Endothelial cell of umbilical vein (primary cell): ENCODE results near the gene PTPRK. TPM values are rescaled to one million over a fixed set of nuclear protein-coding genes. Genes with fewer than 3 reads are reported as not detected.

Experiments
- BruUV-seq: library from RNA; stranded (reverse); fragments of 400-500 nt; replicated peaks from 2 replicates; lab custom pipeline; 2021; lab: Mats Ljungman, UMichigan
- CTCF ChIA-PET: fragments of 300-600, 350-600 bp; sonication (Branson Sonifier 250); formaldehyde crosslinking; loops from one replicate; lab custom pipeline; 2021; ENCODE audit warnings: antibody characterized with exemption, inconsistent platforms; lab: Charles Lee
- POLR2A ChIA-PET: fragments of 300-600, 350-600 bp; sonication (Branson Sonifier 250); formaldehyde crosslinking; loops from one replicate; lab custom pipeline; 2021; ENCODE audit warnings: antibody characterized with exemption, inconsistent platforms; lab: Charles Lee
- DNase-seq: peaks from one replicate; pipeline ENCODE4 v3.0.0-alpha.2; 2011; ENCODE audit warnings: low read depth, low spot score
- FAIRE-seq: peaks from 2 replicates; lab custom pipeline; 2011; peaks lifted over from hg19 to GRCh38; lab: Jason Lieb, UNC
- H2AFZ ChIP-seq: 2 replicates; pipeline ENCODE4 v1.6.0; 2012; ENCODE audit warnings: low read depth, low read length, control low read depth, inconsistent platforms
- H3K27ac ChIP-seq: 2 replicates; pipeline ENCODE4 v1.5.1; 2011; ENCODE audit warnings: low read depth, mild to moderate bottlenecking, control low read depth, low read length, moderate library complexity; ENCODE audit not compliant: insufficient read depth
- H3K27me3 ChIP-seq, 2 experiments: 2 replicates each; pipeline versions ENCODE4 v1.6.0 to v1.6.1; 2011; ENCODE audit warnings: low read length in 2 of 2, mixed read lengths in 1 of 2; ENCODE audit not compliant: control insufficient read depth in 2 of 2, insufficient read depth in 2 of 2
- H3K36me3 ChIP-seq, 2 experiments: 2 replicates in 1 of 2; 3 replicates in 1 of 2; pipeline ENCODE4 v1.5.1; 2011; ENCODE audit warnings: low read length in 2 of 2, mild to moderate bottlenecking in 1 of 2, moderate library complexity in 1 of 2; ENCODE audit not compliant: control insufficient read depth in 2 of 2, insufficient read depth in 2 of 2; ENCODE audit errors: extremely low read depth in 1 of 2
- H3K4me1 ChIP-seq: 3 replicates; pipeline ENCODE4 v1.5.1; 2011; ENCODE audit warnings: mild to moderate bottlenecking, low read length; ENCODE audit not compliant: control insufficient read depth, insufficient read depth; ENCODE audit errors: extremely low read depth
- H3K4me2 ChIP-seq: 2 replicates; pipeline ENCODE4 v1.6.1; 2011; ENCODE audit warnings: low read length, control low read depth, mixed read lengths; ENCODE audit not compliant: insufficient read depth
- H3K4me3 ChIP-seq, 3 experiments: fragments of 200-600 bp in 1 of 3; sonication (generic), shearing (Covaris generic) in 1 of 3; replicated peaks in 1 of 3; 2 replicates each; pipeline ENCODE4 v1.5.1; 2011 to 2016; ENCODE audit warnings: control low read depth in 3 of 3, low read length in 3 of 3, mild to moderate bottlenecking in 2 of 3, inconsistent platforms in 1 of 3, low read depth in 1 of 3, moderate library complexity in 1 of 3; ENCODE audit not compliant: insufficient read depth in 1 of 3
- H3K79me2 ChIP-seq: 2 replicates; pipeline ENCODE4 v1.6.0; 2012; ENCODE audit warnings: low read length, inconsistent platforms; ENCODE audit not compliant: control insufficient read depth, insufficient read depth
- H3K9ac ChIP-seq: replicated peaks from 2 replicates; pipeline ENCODE3; 2011; ENCODE audit warnings: low read length, control low read depth; ENCODE audit not compliant: insufficient read depth; ENCODE audit errors: extremely low read depth
- H3K9me1 ChIP-seq: replicated peaks from 3 replicates; pipeline ENCODE4 v1.6.0; 2011; ENCODE audit warnings: mild to moderate bottlenecking, low read length; ENCODE audit not compliant: control insufficient read depth, insufficient read depth; ENCODE audit errors: extremely low read depth
- H3K9me3 ChIP-seq: replicated peaks from 2 replicates; pipeline ENCODE4 v1.5.1; 2012; ENCODE audit warnings: low read length, inconsistent platforms; ENCODE audit not compliant: control insufficient read depth, insufficient read depth
- H4K20me1 ChIP-seq: replicated peaks from 2 replicates; pipeline ENCODE3; 2011; ENCODE audit warnings: mild to moderate bottlenecking, low read length; ENCODE audit not compliant: control insufficient read depth, insufficient read depth; ENCODE audit errors: extremely low read depth
- EZH2 ChIP-seq: IDR thresholded peaks from 2 replicates; pipeline ENCODE4 v1.6.1; 2012; ENCODE audit warnings: borderline replicate concordance, low read depth, mild to moderate bottlenecking, moderate library complexity, low read length, inconsistent platforms; ENCODE audit not compliant: severe bottlenecking
- FOS ChIP-seq: IDR thresholded peaks from 2 replicates; pipeline ENCODE4 v1.6.1; 2011; ENCODE audit warnings: mild to moderate bottlenecking, low read length, moderate library complexity, borderline replicate concordance; ENCODE audit not compliant: insufficient read depth
- GATA2 ChIP-seq: IDR thresholded peaks from 2 replicates; pipeline ENCODE4 v1.7.0; 2011; ENCODE audit warnings: low read depth, mild to moderate bottlenecking, moderate library complexity, mixed read lengths, low read length; ENCODE audit not compliant: insufficient read length, insufficient read depth
- JUN ChIP-seq: IDR thresholded peaks from 2 replicates; pipeline ENCODE4 v1.6.1; 2011; ENCODE audit warnings: borderline replicate concordance, low read depth; ENCODE audit not compliant: insufficient read length, insufficient read depth
- MYC ChIP-seq: IDR thresholded peaks from one replicate; pipeline ENCODE4 v1.6.1; 2011; ENCODE audit warnings: mild to moderate bottlenecking, low read depth, low read length
- POLR2A ChIP-seq: IDR thresholded peaks from 2 replicates; pipeline ENCODE4 v1.6.1; 2012; ENCODE audit warnings: low read depth, mild to moderate bottlenecking, control low read depth, low read length
- POLR2AphosphoS5 ChIP-seq: IDR thresholded peaks from 2 replicates; pipeline ENCODE4 v1.6.1; 2012; ENCODE audit warnings: low read depth, mild to moderate bottlenecking, control low read depth, low read length, moderate library complexity; ENCODE audit not compliant: insufficient read depth
- dilution Hi-C: fragments of 300-500 bp; cut with MboI; formaldehyde crosslinking; loops from one replicate; pipeline ENCODE4 v1.15.0; 2019; ENCODE audit warnings: low sequenced_read_pairs; ENCODE audit not compliant: extremely low pct_ligation_motif_present
- intact Hi-C: fragments of 100-400 bp; cut with micrococcal nuclease; formaldehyde crosslinking; loops from one replicate; pipeline ENCODE4 v1.10.0; 2022
- polyA plus RNA-seq, 4 experiments: library from polyadenylated mRNA; depleted of rRNA in 3 of 4; stranded (reverse) in 3 of 4; unstranded in 1 of 4; fragments of >200 nt; gene quantifications; 2 replicates each; pipeline versions ENCODE4 v1.2.1 to v1.2.3, GENCODE V29; 2011 to 2012; ENCODE audit warnings: missing spikeins in 1 of 4
- total RNA-seq: library from RNA; stranded (reverse); gene quantifications from 2 replicates; pipeline ENCODE4 v1.2.3, GENCODE V29; 2021
- TF ChIP-seq, protein P1 (sequence below): IDR thresholded peaks from 2 replicates; pipeline ENCODE4 v1.6.1; 2011; ENCODE audit not compliant: insufficient read depth, insufficient read length
- TF ChIP-seq, protein P2 (sequence below), 2 donors: IDR thresholded peaks; 1 replicate in 1 of 2; 2 replicates in 1 of 2; pipeline ENCODE4 v1.5.1; 2011; ENCODE audit warnings: low read length in 2 of 2, mild to moderate bottlenecking in 2 of 2, moderate library complexity in 2 of 2, control low read depth in 1 of 2, inconsistent platforms in 1 of 2, low read depth in 1 of 2; ENCODE audit not compliant: insufficient read depth in 1 of 2; ENCODE audit errors: extremely low read depth in 1 of 2

Gene PTPRK
- total and polyA plus RNA-seq, 2 donors (not counting 3 experiments of a cell fraction or from before 2014, with no cell fraction given) = 15.2 to 74.0 TPM

DNA sequence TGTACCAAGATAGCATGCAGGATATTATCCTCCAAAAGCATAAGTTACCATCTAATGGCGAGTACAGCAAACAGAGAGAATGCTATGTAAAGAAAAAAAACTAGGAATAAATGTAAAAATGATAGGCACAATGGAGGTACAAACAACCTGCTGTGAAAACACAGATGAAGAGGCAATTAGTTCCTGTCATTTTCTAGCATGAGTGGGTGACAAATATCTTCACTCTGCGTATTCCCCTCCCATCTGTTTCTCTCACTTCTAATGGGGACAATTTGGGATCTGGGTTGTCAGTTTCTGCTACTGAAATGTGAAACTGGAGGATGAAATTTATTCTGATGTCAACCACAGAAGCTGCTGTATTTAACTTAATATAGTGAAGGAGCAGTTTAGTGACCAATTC lies 11.7 kb upstream of the PTPRK start:
- no peak overlapping the region for H3K4me2 ChIP-seq
- BruUV-seq = no TSS peak
- H3K9me1 ChIP-seq = peaks cover 3% of the 10 kb centered on the region
- FAIRE-seq (no peak), DNase-seq (no peak)
- H3K4me3 ChIP-seq = no peak overlapping the region
- dilution Hi-C loops (no loop called here), intact Hi-C loops (no loop called here)
- H3K9me3 ChIP-seq = no peaks in the 10 kb centered on the region
- no peaks in the 10 kb centered on the region for H3K36me3 ChIP-seq
- H2AFZ ChIP-seq = no peak overlapping the region
- no peaks in the 10 kb centered on the region for H3K79me2 ChIP-seq
- no peaks in the 10 kb centered on the region for H4K20me1 ChIP-seq
- ChIA-PET POLR2A (no interaction called here), CTCF (no interaction called here)
- no peaks in the 10 kb centered on the region for H3K27me3 ChIP-seq
- H3K27ac ChIP-seq = no peak overlapping the region
- H3K4me1 ChIP-seq = no peaks in the 10 kb centered on the region
- TF ChIP-seq GATA2 (no peak), EZH2 (no peak), POLR2A (no peak), FOS (no peak), POLR2AphosphoS5 (no peak), JUN (no peak), MYC (no peak)
- TF ChIP-seq, protein P1, sequence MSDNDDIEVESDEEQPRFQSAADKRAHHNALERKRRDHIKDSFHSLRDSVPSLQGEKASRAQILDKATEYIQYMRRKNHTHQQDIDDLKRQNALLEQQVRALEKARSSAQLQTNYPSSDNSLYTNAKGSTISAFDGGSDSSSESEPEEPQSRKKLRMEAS = no peak
- TF ChIP-seq, protein P2, sequence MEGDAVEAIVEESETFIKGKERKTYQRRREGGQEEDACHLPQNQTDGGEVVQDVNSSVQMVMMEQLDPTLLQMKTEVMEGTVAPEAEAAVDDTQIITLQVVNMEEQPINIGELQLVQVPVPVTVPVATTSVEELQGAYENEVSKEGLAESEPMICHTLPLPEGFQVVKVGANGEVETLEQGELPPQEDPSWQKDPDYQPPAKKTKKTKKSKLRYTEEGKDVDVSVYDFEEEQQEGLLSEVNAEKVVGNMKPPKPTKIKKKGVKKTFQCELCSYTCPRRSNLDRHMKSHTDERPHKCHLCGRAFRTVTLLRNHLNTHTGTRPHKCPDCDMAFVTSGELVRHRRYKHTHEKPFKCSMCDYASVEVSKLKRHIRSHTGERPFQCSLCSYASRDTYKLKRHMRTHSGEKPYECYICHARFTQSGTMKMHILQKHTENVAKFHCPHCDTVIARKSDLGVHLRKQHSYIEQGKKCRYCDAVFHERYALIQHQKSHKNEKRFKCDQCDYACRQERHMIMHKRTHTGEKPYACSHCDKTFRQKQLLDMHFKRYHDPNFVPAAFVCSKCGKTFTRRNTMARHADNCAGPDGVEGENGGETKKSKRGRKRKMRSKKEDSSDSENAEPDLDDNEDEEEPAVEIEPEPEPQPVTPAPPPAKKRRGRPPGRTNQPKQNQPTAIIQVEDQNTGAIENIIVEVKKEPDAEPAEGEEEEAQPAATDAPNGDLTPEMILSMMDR (IDR thresholded peaks at IDR 0.05; ENCODE audit: extremely low read depth in 1 of 2, insufficient read depth in 1 of 2, low read depth in 1 of 2, low read length in 2 of 2) = no peak
- no peak overlapping the region for H3K9ac ChIP-seq
